ENCODE data around the gene UMODL1.

UMODL1 gene

GRCh38 chr21:42129300-42130266 is 58.5 kb downstream of the UMODL1 start:
- H3K27ac ChIP-seq (ENCODE audit: insufficient read depth, low read depth, low read length, poor library complexity, severe bottlenecking) = no peak overlapping the region
- no peak overlapping the region for H3K4me3 ChIP-seq (ENCODE audit: insufficient read depth, low read depth, low read length)
- H3K4me1 ChIP-seq (ENCODE audit: control insufficient read depth, insufficient read depth, low read length) = no peaks in the 10 kb centered on the region
- WGBS, 2 experiments = 79 to 80% methylated on average over 10 to 11 of the region's 11 CpGs
- no peaks in the 10 kb centered on the region for H3K9me3 ChIP-seq (ENCODE audit: control insufficient read depth, low read length)
- no peaks in the 10 kb centered on the region for H3K36me3 ChIP-seq (ENCODE audit: control insufficient read depth, insufficient read depth, low read length)
- H3K27me3 ChIP-seq (ENCODE audit: control insufficient read depth, insufficient read depth, low read length, poor library complexity, severe bottlenecking) = no peaks in the 10 kb centered on the region

- no peak overlapping the region for H3K4me3 ChIP-seq (ENCODE audit: insufficient read depth, low read depth, low read length)
- WGBS, 2 experiments = 86 to 91% methylated on average over 6 of the region's 6 CpGs
- no peaks in the 10 kb centered on the region for H3K4me1 ChIP-seq (ENCODE audit: control insufficient read depth, insufficient read depth, low read length)
- no peak overlapping the region for H3K27ac ChIP-seq (ENCODE audit: insufficient read depth, low read depth, low read length, poor library complexity, severe bottlenecking)
- H3K27me3 ChIP-seq (ENCODE audit: control insufficient read depth, insufficient read depth, low read length, poor library complexity, severe bottlenecking) = no peaks in the 10 kb centered on the region
- no peaks in the 10 kb centered on the region for H3K9me3 ChIP-seq (ENCODE audit: control insufficient read depth, low read length)
- no peaks in the 10 kb centered on the region for H3K36me3 ChIP-seq (ENCODE audit: control insufficient read depth, insufficient read depth, low read length)
These were observed 59.3 kb downstream of the UMODL1 start for GRCh38 chr21:42130441-42130840.

GRCh38 chr21:42132183-42132582 is 61.1 kb downstream of the UMODL1 start:
- no peaks in the 10 kb centered on the region for H3K27me3 ChIP-seq (ENCODE audit: control insufficient read depth, insufficient read depth, low read length, poor library complexity, severe bottlenecking)
- 72 to 85% methylated on average over 1 of the region's 1 CpG for WGBS, 2 experiments

GRCh38 chr21:42133131-42133530 is 62.0 kb downstream of the UMODL1 start:
- Histone ChIP-seq H3K4me3 (ENCODE audit: insufficient read depth, low read depth, low read length) (no peak overlapping the region), H3K36me3 (ENCODE audit: control insufficient read depth, insufficient read depth, low read length) (no peaks in the 10 kb centered on the region), H3K27ac (ENCODE audit: insufficient read depth, low read depth, low read length, poor library complexity, severe bottlenecking) (no peak overlapping the region), H3K27me3 (ENCODE audit: control insufficient read depth, insufficient read depth, low read length, poor library complexity, severe bottlenecking) (no peaks in the 10 kb centered on the region), H3K4me1 (ENCODE audit: control insufficient read depth, insufficient read depth, low read length) (no peaks in the 10 kb centered on the region), H3K9me3 (ENCODE audit: control insufficient read depth, low read length) (no peaks in the 10 kb centered on the region)
- WGBS, 2 experiments = 92 to 95% methylated on average over 8 of the region's 8 CpGs

More at GRCh38 chr21:42132183-42132582, 61.1 kb downstream of the UMODL1 start:
- no peak overlapping the region for H3K27ac ChIP-seq (ENCODE audit: insufficient read depth, low read depth, low read length, poor library complexity, severe bottlenecking)
- no peaks in the 10 kb centered on the region for H3K9me3 ChIP-seq (ENCODE audit: control insufficient read depth, low read length)
- H3K36me3 ChIP-seq (ENCODE audit: control insufficient read depth, insufficient read depth, low read length) = no peaks in the 10 kb centered on the region
- H3K4me3 ChIP-seq (ENCODE audit: insufficient read depth, low read depth, low read length) = no peak overlapping the region
- no peaks in the 10 kb centered on the region for H3K4me1 ChIP-seq (ENCODE audit: control insufficient read depth, insufficient read depth, low read length)

GRCh38 chr21:42135386-42136052 is 64.4 kb downstream of the UMODL1 start:
- Histone ChIP-seq H3K9me3 (ENCODE audit: control insufficient read depth, low read length) (no peaks in the 10 kb centered on the region), H3K27me3 (ENCODE audit: control insufficient read depth, insufficient read depth, low read length, poor library complexity, severe bottlenecking) (no peaks in the 10 kb centered on the region), H3K4me3 (ENCODE audit: insufficient read depth, low read depth, low read length) (no peak overlapping the region), H3K27ac (ENCODE audit: insufficient read depth, low read depth, low read length, poor library complexity, severe bottlenecking) (no peak overlapping the region), H3K4me1 (ENCODE audit: control insufficient read depth, insufficient read depth, low read length) (no peaks in the 10 kb centered on the region), H3K36me3 (ENCODE audit: control insufficient read depth, insufficient read depth, low read length) (no peaks in the 10 kb centered on the region)
- 92 to 93% methylated on average over 14 of the region's 14 CpGs for WGBS, 2 experiments

- WGBS, 2 experiments = 90% methylated on average over 22 of the region's 22 CpGs
These were observed 66.2 kb downstream of the UMODL1 start for GRCh38 chr21:42137191-42137904.

GRCh38 chr21:42140196-42140934 is 69.2 kb downstream of the UMODL1 start:
- no peaks in the 10 kb centered on the region for H3K9me3 ChIP-seq (ENCODE audit: control insufficient read depth, low read length)
- H3K27ac ChIP-seq (ENCODE audit: insufficient read depth, low read depth, low read length, poor library complexity, severe bottlenecking) = no peak overlapping the region
- whole genome bisulfite sequencing, 2 experiments = 88 to 91% methylated on average over 11 of the region's 11 CpGs
- H3K4me1 ChIP-seq (ENCODE audit: control insufficient read depth, insufficient read depth, low read length) = no peaks in the 10 kb centered on the region
- H3K27me3 ChIP-seq (ENCODE audit: control insufficient read depth, insufficient read depth, low read length, poor library complexity, severe bottlenecking) = no peaks in the 10 kb centered on the region
- H3K36me3 ChIP-seq (ENCODE audit: control insufficient read depth, insufficient read depth, low read length) = no peaks in the 10 kb centered on the region
- no peak overlapping the region for H3K4me3 ChIP-seq (ENCODE audit: insufficient read depth, low read depth, low read length)

More at GRCh38 chr21:42137191-42137904, 66.2 kb downstream of the UMODL1 start:
- Histone ChIP-seq H3K27me3 (ENCODE audit: control insufficient read depth, insufficient read depth, low read length, poor library complexity, severe bottlenecking) (no peaks in the 10 kb centered on the region), H3K27ac (ENCODE audit: insufficient read depth, low read depth, low read length, poor library complexity, severe bottlenecking) (no peak overlapping the region), H3K4me3 (ENCODE audit: insufficient read depth, low read depth, low read length) (no peak overlapping the region), H3K9me3 (ENCODE audit: control insufficient read depth, low read length) (no peaks in the 10 kb centered on the region), H3K36me3 (ENCODE audit: control insufficient read depth, insufficient read depth, low read length) (no peaks in the 10 kb centered on the region), H3K4me1 (ENCODE audit: control insufficient read depth, insufficient read depth, low read length) (no peaks in the 10 kb centered on the region)

- Histone ChIP-seq H3K27ac (ENCODE audit: insufficient read depth, low read depth, low read length, poor library complexity, severe bottlenecking) (no peak overlapping the region), H3K4me1 (ENCODE audit: control insufficient read depth, insufficient read depth, low read length) (no peaks in the 10 kb centered on the region), H3K9me3 (ENCODE audit: control insufficient read depth, low read length) (no peaks in the 10 kb centered on the region), H3K4me3 (ENCODE audit: insufficient read depth, low read depth, low read length) (no peak overlapping the region), H3K36me3 (ENCODE audit: control insufficient read depth, insufficient read depth, low read length) (no peaks in the 10 kb centered on the region), H3K27me3 (ENCODE audit: control insufficient read depth, insufficient read depth, low read length, poor library complexity, severe bottlenecking) (no peaks in the 10 kb centered on the region)
- WGBS, 2 experiments = 90 to 91% methylated on average over 8 of the region's 8 CpGs
These were observed 70.5 kb downstream of the UMODL1 start for GRCh38 chr21:42141643-42142042.

GRCh38 chr21:42142141-42142540 is 71.0 kb downstream of the UMODL1 start:
- no peaks in the 10 kb centered on the region for H3K4me1 ChIP-seq (ENCODE audit: control insufficient read depth, insufficient read depth, low read length)
- WGBS, 2 experiments = 90 to 91% methylated on average over 18 of the region's 18 CpGs
- H3K9me3 ChIP-seq (ENCODE audit: control insufficient read depth, low read length) = no peaks in the 10 kb centered on the region
- no peaks in the 10 kb centered on the region for H3K27me3 ChIP-seq (ENCODE audit: control insufficient read depth, insufficient read depth, low read length, poor library complexity, severe bottlenecking)
- no peaks in the 10 kb centered on the region for H3K36me3 ChIP-seq (ENCODE audit: control insufficient read depth, insufficient read depth, low read length)
- H3K4me3 ChIP-seq (ENCODE audit: insufficient read depth, low read depth, low read length) = no peak overlapping the region
- no peak overlapping the region for H3K27ac ChIP-seq (ENCODE audit: insufficient read depth, low read depth, low read length, poor library complexity, severe bottlenecking)
